ENCODE measurements around the gene VENTX.

Gene VENTX

DNA sequence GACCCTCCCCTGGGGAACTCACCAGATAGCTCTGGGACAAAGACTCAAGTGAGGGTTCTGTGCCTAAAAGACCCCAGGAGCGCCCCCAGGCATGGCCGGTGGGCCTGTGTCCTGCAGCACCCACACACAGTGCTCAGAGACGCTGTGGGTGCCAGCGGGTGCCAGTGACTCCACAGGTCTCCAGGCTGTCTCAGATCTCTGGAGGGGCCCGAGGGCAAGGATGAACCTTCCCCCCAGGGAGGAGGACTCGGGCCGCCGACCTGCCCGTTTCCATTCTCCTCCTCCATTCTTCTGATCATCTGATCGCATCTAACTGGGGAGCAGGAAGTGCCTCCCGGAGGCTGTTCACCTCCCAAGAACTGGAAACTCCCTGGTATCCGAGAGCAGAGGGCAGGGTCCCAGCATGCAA is 38.0 kb downstream of the VENTX start:
- no peak for DNase-seq

DNA sequence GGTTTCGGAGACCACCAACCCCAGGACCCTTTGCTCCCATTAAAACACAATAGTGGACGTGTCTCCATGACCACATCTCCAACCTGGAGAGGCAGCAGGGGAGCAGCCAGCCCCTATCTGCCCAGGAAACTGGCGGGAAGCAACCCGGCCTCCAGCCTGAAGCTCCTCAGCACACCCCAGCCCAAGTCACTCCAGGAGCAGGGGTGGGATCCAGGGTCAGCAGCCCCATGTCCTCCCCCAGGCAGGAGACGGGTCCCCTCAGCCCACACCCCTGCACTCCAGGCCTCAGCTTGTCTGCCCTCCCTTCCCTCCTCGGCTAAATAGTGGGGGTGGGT is 38.4 kb downstream of the VENTX start:
- no peak for DNase-seq

DNA sequence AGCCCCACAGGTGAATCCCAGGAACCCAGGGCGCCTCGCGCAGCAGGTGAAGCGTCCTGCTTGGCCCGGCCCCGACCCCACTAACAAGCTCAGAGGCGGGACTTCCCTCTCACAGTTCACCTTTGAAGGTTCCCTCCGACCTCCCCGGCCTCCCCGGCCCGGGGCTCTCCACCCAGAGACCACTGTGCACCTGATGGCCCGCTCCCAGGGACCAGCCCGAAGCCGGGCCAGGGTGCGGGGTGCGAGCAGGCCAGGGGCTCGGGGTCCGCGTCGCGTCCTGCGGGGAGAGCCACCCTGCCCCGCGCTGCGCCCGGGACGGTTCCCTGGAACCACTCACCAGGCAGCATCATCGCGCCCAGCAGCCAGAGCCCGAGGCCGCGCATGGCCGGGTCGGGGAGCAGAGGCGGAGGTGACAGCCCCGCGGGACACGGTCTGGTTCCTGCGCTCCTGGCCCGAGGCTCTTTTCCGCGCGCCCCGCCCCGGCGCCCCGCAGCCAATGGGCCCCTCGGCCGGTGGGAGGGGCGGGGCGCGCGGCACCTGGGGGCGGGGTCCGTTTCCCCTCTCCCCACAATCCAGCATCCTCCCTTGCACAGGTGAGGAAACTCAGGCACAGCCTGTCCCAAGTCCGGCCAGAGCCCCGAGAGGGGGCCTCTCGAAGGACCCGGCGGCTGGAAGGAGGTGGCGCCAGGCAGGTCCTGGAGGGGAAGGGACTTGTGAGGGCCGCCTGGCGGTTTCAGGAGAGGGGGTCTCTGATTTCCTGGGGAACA is 39.0 kb downstream of the VENTX start, which contains the start of gene ADAM8:
TSS of gene ADAM8 (minus strand) at position 434 of the 767 bp plus-strand sequence. CDS start at position 383, 51 bp downstream.
- DNase-seq, result peak in 1 of 2 experiments; percentile 60

DNA sequence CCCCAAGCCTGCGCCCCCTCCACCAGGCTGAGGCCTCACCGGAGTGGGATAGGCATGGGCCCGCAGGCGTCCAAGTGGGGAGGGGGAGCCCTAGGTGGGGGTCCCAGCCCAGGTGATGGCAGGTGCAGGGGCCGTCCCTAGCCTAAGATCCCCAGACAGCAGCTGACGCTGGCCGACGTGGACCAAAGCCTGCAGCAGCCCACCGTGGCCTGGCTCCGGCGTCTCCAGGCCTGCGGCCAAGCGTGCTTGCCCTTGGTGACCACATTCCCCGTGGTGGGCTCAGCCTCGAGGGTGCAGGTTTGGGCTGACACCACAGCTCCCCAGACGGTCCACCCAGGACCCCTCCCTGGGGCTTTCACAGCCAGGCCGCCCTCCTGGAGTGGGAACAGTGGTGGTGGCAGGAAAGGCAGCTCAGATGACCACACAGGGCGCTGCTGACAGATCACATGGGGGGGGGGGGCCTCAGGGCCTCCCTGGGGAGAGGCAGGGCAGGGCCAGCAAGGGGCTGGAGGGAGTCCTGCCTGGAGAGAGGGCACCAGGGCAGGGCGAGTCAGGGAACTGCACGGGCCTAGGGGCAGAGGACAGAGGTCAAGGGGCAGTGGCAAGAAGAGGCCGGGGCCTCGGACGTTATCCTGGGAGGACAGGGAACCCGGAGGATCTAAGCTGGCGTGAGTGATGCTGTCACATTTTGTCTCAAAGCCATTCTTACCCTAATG is 39.8 kb downstream of the VENTX start:
- DNase-seq, result no peak

DNA sequence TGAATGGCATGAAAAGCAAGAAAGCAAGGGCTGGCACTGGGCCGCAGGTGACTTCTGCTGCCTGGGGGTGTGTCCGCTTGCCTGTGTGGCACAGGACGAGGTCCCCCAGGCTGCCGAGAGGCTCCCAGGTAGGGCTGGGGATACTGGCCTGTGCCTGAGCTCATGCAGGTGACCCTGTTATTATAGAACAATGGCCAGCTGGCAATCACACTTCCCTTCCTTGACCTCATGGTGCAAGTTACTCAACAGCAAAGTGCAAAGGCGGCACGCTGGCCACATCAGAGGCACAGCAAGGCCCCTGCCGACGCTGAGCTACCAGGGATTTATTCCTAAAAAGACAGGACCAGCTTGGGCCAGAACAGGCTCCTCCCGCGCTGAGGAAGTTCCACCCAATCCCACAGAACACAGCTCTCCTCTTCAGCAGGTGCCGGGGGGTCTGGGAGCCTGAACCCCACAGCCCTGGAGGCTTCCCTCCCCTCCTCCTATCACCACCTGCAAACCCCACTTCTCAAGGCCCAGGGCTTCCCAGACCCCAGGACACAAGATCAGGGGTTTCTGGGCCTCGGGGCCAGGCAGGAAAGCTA is 40.4 kb downstream of the VENTX start:
- no peak for DNase-seq

DNA sequence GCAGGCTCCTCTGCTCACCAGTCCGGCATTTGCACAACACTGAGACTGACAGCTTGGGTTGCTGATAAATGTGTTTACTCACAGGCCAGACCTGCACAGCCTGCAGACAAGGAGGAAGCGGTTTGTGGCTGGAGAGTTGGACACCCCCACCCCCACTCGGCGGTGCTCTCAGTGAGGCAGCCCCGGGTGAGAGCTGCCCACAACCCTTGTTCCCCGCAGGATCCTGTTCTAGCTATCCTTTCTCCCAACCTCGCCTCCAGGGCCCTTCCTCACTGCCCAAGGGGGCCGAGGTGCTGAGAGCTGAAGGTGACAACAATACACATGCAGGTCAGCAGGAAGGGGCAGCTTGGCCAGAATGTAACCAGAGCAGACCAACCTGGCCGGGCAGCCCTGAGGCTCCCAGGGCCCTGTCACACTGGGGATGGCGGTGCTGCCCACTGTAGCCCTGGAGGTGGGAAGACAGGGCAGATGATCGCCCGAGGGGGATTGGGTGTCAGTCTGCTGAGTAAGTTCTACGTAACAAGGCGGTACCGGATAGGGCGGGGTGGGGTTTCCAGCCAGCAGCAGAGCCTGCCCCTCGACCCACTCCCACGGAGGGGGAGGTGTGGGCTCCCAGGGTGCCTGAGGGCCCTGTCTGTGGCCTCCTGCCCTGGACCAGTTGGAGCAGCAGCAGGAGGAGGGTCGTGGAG is 41.1 kb downstream of the VENTX start:
- no peak for DNase-seq

DNA sequence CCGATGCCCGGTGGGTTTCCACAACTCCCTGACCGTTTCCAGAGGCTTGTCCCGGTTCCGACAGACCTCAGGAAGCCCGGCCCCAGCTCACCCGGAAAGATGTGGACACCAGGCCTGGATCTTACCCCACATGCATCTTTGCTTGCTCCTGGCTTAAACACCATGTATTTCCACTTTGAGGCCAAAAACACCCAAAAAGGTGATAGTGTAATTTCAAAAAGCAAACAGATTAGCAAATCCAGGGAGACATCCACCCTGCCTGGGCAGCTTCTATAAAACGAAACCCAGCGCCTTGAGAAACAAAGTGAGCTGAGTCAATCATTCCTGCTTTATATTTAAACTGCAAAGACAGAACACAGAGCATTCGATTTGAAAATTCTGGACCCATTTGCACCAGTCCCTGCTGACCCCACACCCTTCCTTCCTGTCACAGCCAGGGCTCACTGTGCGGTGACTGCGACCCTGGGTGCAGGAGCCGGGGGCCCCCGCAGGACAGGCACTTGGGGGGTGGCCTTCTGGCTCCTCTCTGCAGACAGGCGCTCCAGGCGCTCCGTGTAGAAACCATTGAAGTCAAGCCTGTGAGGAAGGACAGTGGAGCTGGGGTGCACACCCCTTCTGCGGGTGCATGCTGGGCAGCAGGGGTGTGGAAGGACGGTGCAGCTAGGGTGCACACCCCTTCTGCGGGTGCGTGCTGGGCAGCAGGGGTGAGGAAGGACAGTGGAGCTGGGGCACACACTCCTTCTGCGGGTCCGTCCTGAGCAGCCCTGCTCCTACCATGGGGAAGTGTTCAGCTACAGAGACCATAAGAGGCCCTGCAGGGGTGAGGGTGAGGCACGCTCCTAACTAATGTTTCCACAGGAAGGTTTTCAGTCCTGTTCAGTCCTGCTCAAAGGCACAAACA is 41.9 kb downstream of the VENTX start:
- DNase-seq, result no peak

DNA sequence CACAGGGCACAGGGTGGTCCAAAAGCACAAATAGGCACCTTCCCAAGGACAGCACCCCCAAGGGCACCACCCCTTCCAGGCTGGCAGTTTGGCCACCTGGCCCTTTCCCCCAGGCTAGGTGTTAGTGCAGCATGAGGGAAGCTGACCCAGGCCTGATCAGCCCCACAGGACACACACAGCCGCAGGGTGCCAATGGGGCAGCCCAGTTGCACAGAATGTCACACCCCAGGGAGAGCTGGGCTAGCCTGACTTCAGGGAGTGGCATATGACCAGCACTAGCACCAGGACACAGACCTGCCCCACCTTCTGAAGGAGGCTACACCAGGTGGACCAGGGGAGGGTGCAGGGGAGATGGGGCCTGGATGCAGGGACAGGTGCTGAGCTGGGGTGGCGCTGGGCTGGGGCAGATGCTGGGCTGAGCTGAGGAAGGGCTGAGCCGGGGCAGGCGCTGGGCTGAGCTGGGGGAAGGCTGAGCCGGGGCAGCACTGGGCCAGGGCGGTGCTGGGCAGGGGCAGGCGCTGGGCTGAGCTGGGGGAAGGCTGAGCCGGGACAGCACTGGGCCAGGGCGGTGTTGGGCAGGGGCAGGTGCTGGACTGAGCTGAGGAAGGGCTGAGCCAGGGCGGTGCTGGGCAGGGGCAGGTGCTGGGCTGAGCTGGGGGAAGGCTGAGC is 42.9 kb downstream of the VENTX start:
- DNase-seq, result no peak

DNA sequence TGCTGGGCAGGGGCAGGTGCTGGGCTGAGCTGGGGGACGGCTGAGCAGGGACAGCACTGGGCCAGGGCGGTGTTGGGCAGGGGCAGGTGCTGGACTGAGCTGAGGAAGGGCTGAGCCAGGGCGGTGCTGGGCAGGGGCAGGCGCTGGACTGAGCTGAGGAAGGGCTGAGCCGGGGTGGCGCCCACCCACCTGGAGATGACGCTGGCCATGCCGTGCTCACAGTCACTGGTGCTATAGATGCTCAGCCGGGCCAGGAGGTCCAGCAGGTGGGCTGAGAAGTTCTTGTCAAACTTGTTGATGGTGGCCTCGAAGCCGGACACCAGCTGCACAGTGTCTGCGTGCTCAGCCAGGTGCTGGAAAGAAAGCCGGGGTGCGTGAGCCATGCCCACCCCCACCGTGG is 43.4 kb downstream of the VENTX start:
- no peak for DNase-seq

DNA sequence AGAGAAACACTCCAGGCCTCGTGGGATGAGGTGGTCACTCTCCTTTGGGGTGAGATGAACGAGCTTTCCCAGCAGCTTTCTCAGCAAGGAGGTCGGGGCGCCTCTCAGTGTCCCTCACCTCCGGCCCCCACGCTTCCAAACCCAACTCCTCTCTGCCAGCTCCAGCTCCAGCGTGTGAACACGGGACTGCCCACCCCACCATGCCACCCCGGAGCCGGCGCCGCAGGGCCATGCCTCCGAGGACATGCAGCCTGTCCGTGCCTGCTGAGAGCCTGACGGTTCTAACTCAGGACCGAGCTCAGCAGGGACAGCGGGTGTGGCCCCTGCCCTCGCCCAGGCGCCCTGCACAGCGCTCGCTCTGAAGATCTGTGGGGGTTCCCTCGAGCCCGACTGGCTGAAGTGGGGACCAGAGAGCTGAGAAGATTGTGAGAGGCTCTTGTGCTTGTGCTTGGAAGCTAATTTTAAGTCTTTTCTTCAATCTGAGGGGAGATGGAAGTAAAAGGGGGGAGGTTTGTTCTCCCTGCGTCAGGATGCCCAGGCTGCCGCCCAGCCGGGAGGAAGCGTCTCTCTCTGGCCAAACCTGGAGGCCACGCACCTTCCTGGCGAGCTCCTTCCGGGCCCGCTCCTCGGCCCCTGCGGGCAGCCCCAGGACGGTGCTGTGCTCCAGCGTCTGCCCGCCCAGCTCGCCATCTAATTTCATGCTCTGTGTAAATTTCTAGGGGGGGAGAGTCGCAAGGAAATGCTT is 44.1 kb downstream of the VENTX start:
- DNase-seq, result no peak

DNA sequence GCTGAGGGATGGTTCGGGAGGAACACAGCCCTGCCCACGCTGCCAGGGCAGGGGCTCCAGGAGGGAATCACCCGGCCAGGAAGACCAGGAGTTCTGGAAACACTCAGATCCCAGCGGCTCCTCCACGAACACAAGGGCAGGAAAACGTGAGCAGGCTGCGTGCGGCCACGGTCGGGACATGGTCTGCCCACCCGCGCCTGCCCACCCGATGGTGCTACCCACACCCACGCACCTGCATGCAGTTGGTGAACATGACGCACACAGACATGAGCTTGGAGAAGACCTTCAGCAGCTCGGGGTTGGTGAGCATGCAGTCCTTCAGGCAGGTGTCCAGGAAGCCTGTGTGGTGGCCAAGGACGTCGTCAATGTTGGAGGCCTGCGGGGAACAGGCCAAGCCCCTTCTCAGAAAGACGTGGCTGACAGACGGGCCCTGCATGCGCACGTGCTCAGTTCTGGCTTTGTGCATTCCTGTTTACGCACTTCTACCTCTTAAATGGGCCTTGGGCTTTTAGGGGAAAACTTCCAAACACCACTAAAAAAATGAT is 45.3 kb downstream of the VENTX start:
- no peak for DNase-seq

DNA sequence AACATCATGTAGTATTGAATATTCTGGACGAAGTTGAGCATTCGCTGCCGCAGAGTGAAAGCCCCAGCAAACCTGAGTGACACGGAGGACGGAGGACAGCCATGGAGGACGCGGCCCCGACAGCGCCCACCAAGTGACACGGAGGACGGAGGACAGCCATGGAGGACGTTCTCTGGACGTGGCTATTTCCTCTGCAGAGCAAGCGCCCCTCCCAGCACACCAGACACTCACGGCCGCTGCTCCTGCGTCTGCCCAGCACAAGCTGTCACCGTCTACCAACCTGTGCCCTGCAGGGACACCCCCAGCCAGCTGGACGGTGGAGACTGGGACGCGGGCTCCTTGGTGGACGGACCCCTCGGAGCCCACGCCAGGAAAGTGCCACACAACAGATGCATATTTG is 46.3 kb downstream of the VENTX start:
- DNase-seq, result no peak

DNA sequence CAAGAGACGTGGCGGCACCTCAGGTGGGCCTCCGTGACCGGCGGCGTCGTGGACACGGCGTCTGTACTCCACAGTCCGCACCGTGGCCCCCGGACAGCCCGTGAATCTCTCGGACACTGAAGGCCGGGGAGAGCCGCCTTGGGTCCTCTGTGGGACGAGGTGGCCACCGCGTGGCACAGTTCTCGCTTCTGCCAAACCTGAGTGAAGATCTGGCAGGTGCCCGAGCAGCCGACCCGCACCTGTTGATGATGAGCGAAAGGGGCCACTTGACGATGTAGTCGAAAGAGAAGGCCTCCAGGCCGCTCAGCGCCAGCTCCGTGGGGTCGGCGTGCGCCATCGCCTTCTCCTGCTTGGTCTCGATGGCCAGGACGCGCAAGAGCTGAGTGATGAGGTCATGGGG is 47.6 kb downstream of the VENTX start:
- DNase-seq, result no peak

DNA sequence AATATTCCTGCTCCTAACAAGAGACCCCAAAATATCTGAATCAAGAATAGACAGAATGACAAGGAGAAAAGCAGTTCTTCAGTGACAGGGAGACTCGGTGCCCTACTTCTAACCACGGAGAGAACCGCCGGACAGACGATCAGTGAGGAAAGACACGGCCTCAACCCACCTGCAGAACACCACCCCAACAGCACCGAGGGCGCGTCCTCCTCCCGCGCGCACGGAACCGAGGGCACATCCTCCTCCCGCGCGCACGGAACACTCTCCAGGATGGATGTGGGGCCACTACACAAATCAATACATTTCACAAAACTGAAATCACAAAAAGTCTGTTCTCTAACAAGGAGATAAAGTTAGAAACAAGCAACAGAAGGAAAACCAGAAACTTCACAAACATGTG is 48.7 kb downstream of the VENTX start:
- no peak for DNase-seq

DNA sequence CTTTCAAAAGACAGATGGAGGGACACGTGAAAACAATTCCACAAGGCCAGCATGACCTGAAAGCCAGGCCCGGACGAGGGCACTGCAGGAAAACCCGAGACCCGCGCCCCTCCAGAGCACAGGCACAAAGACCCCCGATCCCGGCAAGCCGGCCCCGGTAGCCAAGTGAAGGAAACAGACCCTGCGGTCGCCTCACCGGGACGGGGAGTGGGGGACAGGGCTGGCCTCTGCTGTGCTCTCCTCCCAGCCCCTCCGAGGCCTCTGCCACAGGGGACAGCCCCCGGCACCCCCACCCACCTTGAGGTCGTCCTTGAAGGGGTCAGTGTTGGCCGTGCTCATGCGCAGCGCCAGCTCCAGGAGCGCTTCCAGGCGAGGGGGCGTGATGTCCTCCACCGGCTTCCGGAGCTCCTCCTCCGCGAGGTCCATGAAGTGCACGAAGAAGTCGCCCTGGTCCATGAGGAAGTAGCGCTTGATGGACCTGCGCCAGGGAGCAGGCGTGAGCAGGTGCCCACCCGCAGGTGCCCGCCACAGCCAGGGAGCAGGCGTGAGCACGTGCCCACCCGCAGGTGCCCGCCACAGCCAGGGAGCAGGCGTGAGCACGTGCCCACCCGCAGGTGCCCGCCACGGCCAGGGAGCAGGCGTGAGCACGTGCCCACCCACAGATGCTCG is 50.3 kb downstream of the VENTX start:
- DNase-seq, result no peak

DNA sequence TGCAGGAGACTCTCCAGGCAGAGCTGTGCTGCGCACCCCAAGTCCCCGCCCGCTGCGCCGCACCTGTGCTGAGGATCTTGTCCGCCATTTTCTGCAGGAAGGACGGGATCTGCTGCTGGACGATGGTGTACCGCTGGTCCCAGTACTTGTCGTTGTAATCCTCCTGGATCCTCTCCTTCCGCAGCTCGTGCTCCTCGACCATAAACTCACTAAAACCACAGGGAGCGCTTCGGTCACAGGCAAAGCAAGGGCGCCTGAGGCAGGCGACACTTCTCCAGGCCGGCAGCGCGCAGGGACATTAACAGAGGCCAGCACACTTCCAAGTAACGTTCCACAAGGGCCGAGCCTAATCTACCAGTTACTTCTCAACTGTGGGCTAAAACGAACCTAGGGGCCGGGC is 52.1 kb downstream of the VENTX start:
- DNase-seq, result no peak

Measured in NCI-H526 (cell line).